Measurements from ENCODE around the gene SHISAL2A. TPM values are rescaled to one million over a fixed set of nuclear protein-coding genes. Genes with fewer than 3 reads are reported as not detected.
"Not testable (repeated sequence)": the region's sequence is repeated elsewhere in the genome, so short reads cannot be mapped to it uniquely, and the experiment has no call there.

Gene SHISAL2A
- total and polyA plus RNA-seq, 4 donors = 0.14 to 0.33 (median 0.22) TPM; not detected in 1

- Histone ChIP-seq H3K27me3 (ENCODE audit: control insufficient read depth in 4 of 4, insufficient read depth in 4 of 4, low read length in 3 of 4) (no peaks in the 10 kb centered on the region), H3K9me3 (ENCODE audit: control insufficient read depth in 4 of 4, low read length in 3 of 4) (no peaks in the 10 kb centered on the region), H3K36me3 (ENCODE audit: control insufficient read depth in 4 of 4, insufficient read depth in 3 of 4, low read depth in 1 of 4, low read length in 3 of 4) (peaks cover 4 to 24% (median 20%) of the 10 kb centered on the region in 4 donors), H3K27ac (ENCODE audit: low read depth in 1 of 2, low read length in 2 of 2) (no peak overlapping the region), H3K4me3 (ENCODE audit: low read depth in 1 of 3, low read length in 3 of 3) (no peak overlapping the region), H3K4me1 (ENCODE audit: control insufficient read depth in 4 of 4, insufficient read depth in 4 of 4, low read length in 3 of 4) (peaks cover 0 to 2% (median 0%) of the 10 kb centered on the region in 4 donors), H3K9ac (ENCODE audit: low read depth in 1 of 2, low read length in 2 of 2) (no peak overlapping the region)
- DNase-seq (ENCODE audit: low spot score) = no peak
- no peak for TF ChIP-seq FOXA2 (IDR thresholded peaks at IDR 0.05)
- 97% methylated on average over 5 of the region's 5 CpGs for WGBS
These were observed 53.9 kb downstream of the SHISAL2A start for GRCh38 chr1:52686830-52687229.

DNA sequence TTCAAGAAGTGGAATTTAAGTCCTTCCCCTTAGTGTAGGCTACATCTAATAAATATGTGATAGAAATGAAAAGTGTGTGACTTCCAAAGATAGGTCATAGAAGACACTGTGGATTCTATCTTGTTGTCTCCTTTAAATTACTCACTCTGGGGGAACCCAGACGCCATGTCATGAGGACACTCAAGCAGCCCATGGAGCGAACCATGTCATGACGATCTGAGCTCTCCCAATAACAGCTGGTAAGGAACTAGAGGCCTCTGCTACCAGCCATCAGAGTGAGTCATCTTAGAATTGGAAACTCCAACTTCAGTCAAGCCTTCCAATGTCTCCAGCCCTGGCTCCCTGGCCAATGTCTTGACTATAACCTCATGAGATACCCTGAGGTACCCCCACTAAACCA is 58.9 kb downstream of the SHISAL2A start:
- Histone ChIP-seq H3K4me1 (ENCODE audit: control insufficient read depth in 4 of 4, insufficient read depth in 4 of 4, low read length in 3 of 4) (peaks cover 0 to 8% (median 4%) of the 10 kb centered on the region in 4 donors), H3K9me3 (ENCODE audit: control insufficient read depth in 4 of 4, low read length in 3 of 4) (no peaks in the 10 kb centered on the region), H3K27me3 (ENCODE audit: control insufficient read depth in 4 of 4, insufficient read depth in 4 of 4, low read length in 3 of 4) (no peaks in the 10 kb centered on the region), H3K27ac (ENCODE audit: low read depth in 1 of 2, low read length in 2 of 2) (no peak overlapping the region), H3K4me3 (ENCODE audit: low read depth in 1 of 3, low read length in 3 of 3) (no peak overlapping the region), H3K36me3 (ENCODE audit: control insufficient read depth in 4 of 4, insufficient read depth in 3 of 4, low read depth in 1 of 4, low read length in 3 of 4) (peaks cover 3 to 25% (median 24%) of the 10 kb centered on the region in 4 donors), H3K9ac (ENCODE audit: low read depth in 1 of 2, low read length in 2 of 2) (no peak overlapping the region)
- 96% methylated on average over 3 of the region's 3 CpGs for WGBS
- TF ChIP-seq JUND (IDR thresholded peaks at IDR 0.05) (no peak), HNF4A (conservative IDR thresholded peaks at IDR 0.05) (no peak), FOXA1 (IDR thresholded peaks at IDR 0.05) (no peak), MAX (IDR thresholded peaks at IDR 0.05) (no peak), RAD21 (IDR thresholded peaks at IDR 0.05) (no peak), RXRA (IDR thresholded peaks at IDR 0.05) (no peak), TAF1 (conservative IDR thresholded peaks at IDR 0.05) (no peak), NR2F2 (IDR thresholded peaks at IDR 0.05) (no peak), FOXA2 (IDR thresholded peaks at IDR 0.05) (no peak), YY1 (IDR thresholded peaks at IDR 0.05) (no peak), GABPA (IDR thresholded peaks at IDR 0.05 in 1 of 2, conservative IDR thresholded peaks at IDR 0.05 in 1 of 2) (no peak), EGR1 (IDR thresholded peaks at IDR 0.05; ENCODE audit: low read depth in 2 of 2) (no peak)
- TF ChIP-seq, protein P1, sequence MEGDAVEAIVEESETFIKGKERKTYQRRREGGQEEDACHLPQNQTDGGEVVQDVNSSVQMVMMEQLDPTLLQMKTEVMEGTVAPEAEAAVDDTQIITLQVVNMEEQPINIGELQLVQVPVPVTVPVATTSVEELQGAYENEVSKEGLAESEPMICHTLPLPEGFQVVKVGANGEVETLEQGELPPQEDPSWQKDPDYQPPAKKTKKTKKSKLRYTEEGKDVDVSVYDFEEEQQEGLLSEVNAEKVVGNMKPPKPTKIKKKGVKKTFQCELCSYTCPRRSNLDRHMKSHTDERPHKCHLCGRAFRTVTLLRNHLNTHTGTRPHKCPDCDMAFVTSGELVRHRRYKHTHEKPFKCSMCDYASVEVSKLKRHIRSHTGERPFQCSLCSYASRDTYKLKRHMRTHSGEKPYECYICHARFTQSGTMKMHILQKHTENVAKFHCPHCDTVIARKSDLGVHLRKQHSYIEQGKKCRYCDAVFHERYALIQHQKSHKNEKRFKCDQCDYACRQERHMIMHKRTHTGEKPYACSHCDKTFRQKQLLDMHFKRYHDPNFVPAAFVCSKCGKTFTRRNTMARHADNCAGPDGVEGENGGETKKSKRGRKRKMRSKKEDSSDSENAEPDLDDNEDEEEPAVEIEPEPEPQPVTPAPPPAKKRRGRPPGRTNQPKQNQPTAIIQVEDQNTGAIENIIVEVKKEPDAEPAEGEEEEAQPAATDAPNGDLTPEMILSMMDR (IDR thresholded peaks at IDR 0.05; ENCODE audit: low read depth, low read length, missing input control) = no peak
- TF ChIP-seq, protein P2, sequence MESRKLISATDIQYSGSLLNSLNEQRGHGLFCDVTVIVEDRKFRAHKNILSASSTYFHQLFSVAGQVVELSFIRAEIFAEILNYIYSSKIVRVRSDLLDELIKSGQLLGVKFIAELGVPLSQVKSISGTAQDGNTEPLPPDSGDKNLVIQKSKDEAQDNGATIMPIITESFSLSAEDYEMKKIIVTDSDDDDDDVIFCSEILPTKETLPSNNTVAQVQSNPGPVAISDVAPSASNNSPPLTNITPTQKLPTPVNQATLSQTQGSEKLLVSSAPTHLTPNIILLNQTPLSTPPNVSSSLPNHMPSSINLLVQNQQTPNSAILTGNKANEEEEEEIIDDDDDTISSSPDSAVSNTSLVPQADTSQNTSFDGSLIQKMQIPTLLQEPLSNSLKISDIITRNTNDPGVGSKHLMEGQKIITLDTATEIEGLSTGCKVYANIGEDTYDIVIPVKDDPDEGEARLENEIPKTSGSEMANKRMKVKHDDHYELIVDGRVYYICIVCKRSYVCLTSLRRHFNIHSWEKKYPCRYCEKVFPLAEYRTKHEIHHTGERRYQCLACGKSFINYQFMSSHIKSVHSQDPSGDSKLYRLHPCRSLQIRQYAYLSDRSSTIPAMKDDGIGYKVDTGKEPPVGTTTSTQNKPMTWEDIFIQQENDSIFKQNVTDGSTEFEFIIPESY (IDR thresholded peaks at IDR 0.05) = no peak
- DNase-seq (ENCODE audit: low spot score) = no peak

DNA sequence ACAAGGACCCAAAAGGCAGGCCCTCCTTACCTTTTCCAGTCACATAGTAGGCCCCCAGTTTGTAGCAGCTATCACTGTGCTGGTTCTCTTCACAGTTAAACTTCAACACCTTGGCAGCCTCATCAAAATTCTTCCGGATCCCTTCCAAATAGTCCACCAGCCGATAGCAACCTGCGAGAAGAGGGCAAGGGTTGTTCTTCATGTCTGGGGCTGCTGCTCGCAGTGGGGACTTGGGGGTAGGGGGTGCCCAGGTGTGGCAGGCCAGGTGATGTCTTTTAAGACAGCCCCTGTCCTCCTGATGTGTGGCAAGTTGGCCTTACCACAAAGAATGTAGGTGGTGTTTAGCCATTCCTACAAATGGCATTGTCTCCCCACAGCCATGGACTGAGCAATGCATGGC is 59.7 kb downstream of the SHISAL2A start:
- Histone ChIP-seq H3K27ac (ENCODE audit: low read depth in 1 of 2, low read length in 2 of 2) (no peak overlapping the region), H3K4me1 (ENCODE audit: control insufficient read depth in 4 of 4, insufficient read depth in 4 of 4, low read length in 3 of 4) (peaks cover 0 to 8% (median 4%) of the 10 kb centered on the region in 4 donors), H3K9me3 (ENCODE audit: control insufficient read depth in 4 of 4, low read length in 3 of 4) (no peaks in the 10 kb centered on the region), H3K27me3 (ENCODE audit: control insufficient read depth in 4 of 4, insufficient read depth in 4 of 4, low read length in 3 of 4) (no peaks in the 10 kb centered on the region), H3K4me3 (ENCODE audit: low read depth in 1 of 3, low read length in 3 of 3) (no peak overlapping the region), H3K36me3 (ENCODE audit: control insufficient read depth in 4 of 4, insufficient read depth in 3 of 4, low read depth in 1 of 4, low read length in 3 of 4) (peaks cover 2 to 17% (median 16%) of the 10 kb centered on the region in 4 donors), H3K9ac (ENCODE audit: low read depth in 1 of 2, low read length in 2 of 2) (no peak overlapping the region)
- WGBS = 48% methylated on average over 4 of the region's 4 CpGs
- TF ChIP-seq, protein P1 (IDR thresholded peaks at IDR 0.05; ENCODE audit: low read depth, low read length, missing input control) = no peak
- TF ChIP-seq MAX (IDR thresholded peaks at IDR 0.05) (no peak), NR2F2 (IDR thresholded peaks at IDR 0.05) (no peak), RAD21 (IDR thresholded peaks at IDR 0.05) (no peak)
- no peak for DNase-seq (ENCODE audit: low spot score)

DNA sequence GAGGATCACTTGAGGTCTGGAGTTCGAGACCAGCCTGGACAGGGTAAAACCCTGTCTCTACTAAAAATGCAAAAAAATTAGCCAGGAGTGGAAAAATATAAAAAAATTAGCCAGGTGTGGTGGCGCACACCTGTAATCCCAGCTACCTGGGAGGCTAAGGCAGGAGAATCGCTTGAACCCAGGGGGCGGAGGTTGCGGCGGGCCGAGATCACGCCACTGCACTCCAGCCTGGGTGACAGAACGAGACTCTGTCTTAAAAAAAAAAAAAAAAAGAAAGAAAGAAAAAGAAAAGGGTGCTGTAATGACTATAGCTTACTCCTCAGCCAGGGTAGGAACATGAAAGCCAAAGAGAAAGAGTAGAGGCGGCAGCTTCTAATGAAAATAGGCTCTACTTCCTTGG is 60.4 kb downstream of the SHISAL2A start:
- not testable (repeated sequence) for H3K9ac ChIP-seq (ENCODE audit: low read depth in 1 of 2, low read length in 2 of 2); DNase-seq (ENCODE audit: low spot score); H3K4me1 ChIP-seq (ENCODE audit: control insufficient read depth in 4 of 4, insufficient read depth in 4 of 4, low read length in 3 of 4); H3K27ac ChIP-seq (ENCODE audit: low read depth in 1 of 2, low read length in 2 of 2); H3K27me3 ChIP-seq (ENCODE audit: control insufficient read depth in 4 of 4, insufficient read depth in 4 of 4, low read length in 3 of 4); H3K9me3 ChIP-seq (ENCODE audit: control insufficient read depth in 4 of 4, low read length in 3 of 4); H3K4me3 ChIP-seq (ENCODE audit: low read depth in 1 of 3, low read length in 3 of 3)
- WGBS = 97% methylated on average over 10 of the region's 10 CpGs
- H3K36me3 ChIP-seq (ENCODE audit: control insufficient read depth in 4 of 4, insufficient read depth in 3 of 4, low read depth in 1 of 4, low read length in 3 of 4) = peaks cover 2 to 16% (median 13%) of the 10 kb centered on the region in 4 donors

Measured in liver (tissue), 9 donors.